Upper lobe of left lung (tissue), 6 donors: ENCODE results near the gene DNAJB12. TPM values are rescaled to one million over a fixed set of nuclear protein-coding genes. Genes with fewer than 3 reads are reported as not detected.
A peak's percentile ranks its signal among the peaks of the same experiment; 100 is the strongest.

ENCODE experiments used
- ATAC-seq, 2 donors: fragments of 200-7000 bp; cut with Tn5 transposase; one replicate each; pipeline ENCODE4 v1.9.1; 2022; ENCODE audit warnings: mild to moderate bottlenecking in 2 of 2, moderate library complexity in 2 of 2; ENCODE audit not compliant: low FRiP score in 2 of 2
- DNase-seq, 2 donors: peaks; one replicate each; pipeline ENCODE4 v3.0.0-alpha.2; 2019 to 2020
- H3K27ac ChIP-seq, 4 donors: fragments of 200-600 bp; sonication (generic); one replicate each; pipeline ENCODE4 v1.5.1; 2016 to 2019
- H3K27me3 ChIP-seq, 4 donors: fragments of 200-600 bp; sonication (generic); one replicate each; pipeline ENCODE4 v1.5.1; 2017 to 2019
- H3K36me3 ChIP-seq, 4 donors: fragments of 200-600 bp; sonication (generic); one replicate each; pipeline ENCODE4 v1.5.1; 2016 to 2019
- H3K4me1 ChIP-seq, 4 donors: fragments of 200-600 bp; sonication (generic); one replicate each; pipeline ENCODE4 v1.5.1; 2018 to 2019
- H3K4me3 ChIP-seq, 4 donors: fragments of 200-600 bp; sonication (generic); one replicate each; pipeline ENCODE4 v1.5.1; 2017 to 2019; ENCODE audit warnings: mild to moderate bottlenecking in 2 of 4, moderate library complexity in 1 of 4
- H3K9me3 ChIP-seq, 4 donors: fragments of 200-600 bp; sonication (generic); one replicate each; pipeline ENCODE4 v1.5.1; 2018 to 2019
- EP300 ChIP-seq, 4 donors: sonication (generic); formaldehyde crosslinking; IDR thresholded peaks; one replicate each; pipeline ENCODE4 v1.5.1; 2017; ENCODE audit warnings: antibody characterized with exemption in 4 of 4, control low read depth in 2 of 4
- POLR2A ChIP-seq, 4 donors: fragments of 450-650 bp; IDR thresholded peaks; one replicate each; pipeline ENCODE4 v1.5.1; 2016 to 2017; ENCODE audit warnings: antibody characterized with exemption in 4 of 4, mild to moderate bottlenecking in 2 of 4
- POLR2AphosphoS5 ChIP-seq, 2 donors: sonication (generic); formaldehyde crosslinking; IDR thresholded peaks; one replicate each; pipeline ENCODE4 v1.5.1; 2017; ENCODE audit warnings: antibody characterized with exemption in 2 of 2
- WGBS, 2 donors: methylation state at CpG; one replicate each; pipeline ENCODE4 v1.1.5; 2017 to 2018; 5-methylcytosine and 5-hydroxymethylcytosine counted together
- total RNA-seq, 6 donors: library from RNA; depleted of rRNA in 4 of 6; stranded (reverse); fragments of >200 nt in 4 of 6; gene quantifications; one replicate each; pipeline versions ENCODE4 v1.1.0 to v1.2.1, GENCODE V29; 2016 to 2021
- TF ChIP-seq, protein P1 (sequence below), 6 experiments: fragments of 450-650 bp in 4 of 6; fragments of 200-600 bp in 2 of 6; sonication (generic) in 2 of 6; IDR thresholded peaks; one replicate each; pipeline ENCODE4 v1.5.1; 2016 to 2019; ENCODE audit warnings: antibody characterized with exemption in 6 of 6
- donor health status: DM: no; HTN: no; CAD: no; lungs with moderate emphysema.
- donor health status: DM: no; HTN: yes; CAD: no; lungs with severe emphysema.

Gene DNAJB12
- total RNA-seq, 6 donors from 2014 or later = 24.4 to 81.7 (median 49.2) TPM

- WGBS, 2 donors = 82 to 83% methylated on average over 17 to 18 of the region's 18 CpGs
- H3K27me3 ChIP-seq = no peaks in the 10 kb centered on the region
- no peak for TF ChIP-seq EP300 (IDR thresholded peaks at IDR 0.05)
- TF ChIP-seq, protein P1, sequence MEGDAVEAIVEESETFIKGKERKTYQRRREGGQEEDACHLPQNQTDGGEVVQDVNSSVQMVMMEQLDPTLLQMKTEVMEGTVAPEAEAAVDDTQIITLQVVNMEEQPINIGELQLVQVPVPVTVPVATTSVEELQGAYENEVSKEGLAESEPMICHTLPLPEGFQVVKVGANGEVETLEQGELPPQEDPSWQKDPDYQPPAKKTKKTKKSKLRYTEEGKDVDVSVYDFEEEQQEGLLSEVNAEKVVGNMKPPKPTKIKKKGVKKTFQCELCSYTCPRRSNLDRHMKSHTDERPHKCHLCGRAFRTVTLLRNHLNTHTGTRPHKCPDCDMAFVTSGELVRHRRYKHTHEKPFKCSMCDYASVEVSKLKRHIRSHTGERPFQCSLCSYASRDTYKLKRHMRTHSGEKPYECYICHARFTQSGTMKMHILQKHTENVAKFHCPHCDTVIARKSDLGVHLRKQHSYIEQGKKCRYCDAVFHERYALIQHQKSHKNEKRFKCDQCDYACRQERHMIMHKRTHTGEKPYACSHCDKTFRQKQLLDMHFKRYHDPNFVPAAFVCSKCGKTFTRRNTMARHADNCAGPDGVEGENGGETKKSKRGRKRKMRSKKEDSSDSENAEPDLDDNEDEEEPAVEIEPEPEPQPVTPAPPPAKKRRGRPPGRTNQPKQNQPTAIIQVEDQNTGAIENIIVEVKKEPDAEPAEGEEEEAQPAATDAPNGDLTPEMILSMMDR (IDR thresholded peaks at IDR 0.05) = no peak
- TF ChIP-seq POLR2A (IDR thresholded peaks at IDR 0.05) = no peak
- TF ChIP-seq POLR2AphosphoS5 (IDR thresholded peaks at IDR 0.05) = no peak
- ATAC-seq (no peak), DNase-seq (no peak)
- H3K4me1 ChIP-seq = peaks cover 57 to 77% (median 73%) of the 10 kb centered on the region in 4 donors
- H3K36me3 ChIP-seq = peaks cover 4 to 65% (median 38%) of the 10 kb centered on the region in 4 donors
- no peaks in the 10 kb centered on the region for H3K9me3 ChIP-seq
- no peak overlapping the region for H3K4me3 ChIP-seq
- H3K27ac ChIP-seq = peak overlapping the region; percentile 86 to 95 (median 92)
Measured at GRCh38 chr10:72336259-72337038, 18.3 kb downstream of the DNAJB12 start.

- 56 to 59% methylated on average over 18 of the region's 20 CpGs for WGBS, 2 donors
- H3K4me3 ChIP-seq = no peak overlapping the region
- H3K36me3 ChIP-seq = peaks cover 4 to 57% (median 38%) of the 10 kb centered on the region in 4 donors
Measured at GRCh38 chr10:72335394-72336258, 19.1 kb downstream of the DNAJB12 start.

GRCh38 chr10:72334825-72335393, 19.8 kb downstream of the DNAJB12 start:
- Histone ChIP-seq H3K4me3 (no peak overlapping the region), H3K27me3 (no peaks in the 10 kb centered on the region), H3K36me3 (peaks cover 4 to 51% (median 35%) of the 10 kb centered on the region in 4 donors), H3K27ac (peak overlapping the region; percentile 86 to 95 (median 92)), H3K9me3 (no peaks in the 10 kb centered on the region), H3K4me1 (peaks cover 69 to 77% (median 72%) of the 10 kb centered on the region in 4 donors)
- TF ChIP-seq POLR2A (IDR thresholded peaks at IDR 0.05) (peak in 2 of 4 donors; percentile 17 to 35), POLR2AphosphoS5 (IDR thresholded peaks at IDR 0.05) (peak; percentile 95 to 98), EP300 (IDR thresholded peaks at IDR 0.05) (peak; percentile 57 to 98 (median 86))
- TF ChIP-seq, protein P1 (IDR thresholded peaks at IDR 0.05) = peak in 3 of 6 experiments; percentile 32 to 40 (median 40)
- DNase-seq = peak; percentile 91 to 92
- peak; percentile 74 to 77 for ATAC-seq
- WGBS, 2 donors = 33 to 42% methylated on average over 8 to 13 of the region's 16 CpGs

More at GRCh38 chr10:72335394-72336258, 19.1 kb downstream of the DNAJB12 start:
- ATAC-seq (peak in 1 of 2 donors; percentile 18), DNase-seq (peak in 1 of 2 donors; percentile 65)
- no peaks in the 10 kb centered on the region for H3K9me3 ChIP-seq
- peak overlapping the region; percentile 86 to 95 (median 92) for H3K27ac ChIP-seq
- no peaks in the 10 kb centered on the region for H3K27me3 ChIP-seq
- H3K4me1 ChIP-seq = peaks cover 63 to 77% (median 73%) of the 10 kb centered on the region in 4 donors
- peak; percentile 22 to 35 for TF ChIP-seq POLR2AphosphoS5 (IDR thresholded peaks at IDR 0.05)
- TF ChIP-seq EP300 (IDR thresholded peaks at IDR 0.05) = peak in 3 of 4 donors; percentile 2 to 15 (median 11)
- TF ChIP-seq, protein P1 (IDR thresholded peaks at IDR 0.05) = peak in 1 of 6 experiments; percentile 19
- TF ChIP-seq POLR2A (IDR thresholded peaks at IDR 0.05) = no peak

DNA sequence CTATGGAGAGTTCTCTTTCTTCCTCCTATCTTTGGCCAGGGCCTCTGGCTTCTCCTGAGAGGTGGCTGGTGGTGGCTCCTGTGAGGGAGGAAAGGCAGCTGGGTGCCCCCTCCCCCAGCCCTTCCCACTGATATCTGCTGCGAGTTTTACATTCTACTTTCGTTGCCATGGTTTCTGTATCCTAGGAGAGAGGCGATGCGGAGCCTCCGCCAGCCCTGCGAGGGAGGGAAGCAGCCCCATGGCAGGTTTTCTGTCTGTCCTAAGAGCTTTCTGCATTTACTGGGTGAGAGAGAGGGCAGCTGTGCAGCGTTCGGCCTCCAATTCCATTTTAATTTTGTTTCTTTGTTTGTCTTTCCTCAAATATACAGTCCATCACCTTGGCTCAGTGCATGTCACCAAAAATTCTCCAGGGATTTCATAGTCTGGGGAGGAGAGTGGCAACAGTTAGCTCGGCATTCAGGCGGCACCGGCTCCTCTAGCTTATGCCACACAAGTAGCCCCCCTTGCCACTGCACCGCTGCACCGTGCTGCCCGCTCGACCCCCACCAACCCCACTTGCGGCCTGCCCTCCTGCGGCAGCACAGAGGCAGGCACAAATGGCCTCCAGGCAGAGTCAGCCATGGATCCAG, 20.4 kb downstream of the DNAJB12 start:
- Histone ChIP-seq H3K4me3 (no peak overlapping the region), H3K9me3 (no peaks in the 10 kb centered on the region), H3K27ac (peak overlapping the region; percentile 86 to 95 (median 92)), H3K4me1 (peaks cover 75 to 81% (median 78%) of the 10 kb centered on the region in 4 donors), H3K36me3 (peaks cover 4 to 45% (median 29%) of the 10 kb centered on the region in 4 donors), H3K27me3 (no peaks in the 10 kb centered on the region)
- TF ChIP-seq POLR2AphosphoS5 (IDR thresholded peaks at IDR 0.05) (no peak), EP300 (IDR thresholded peaks at IDR 0.05) (no peak), POLR2A (IDR thresholded peaks at IDR 0.05) (no peak)
- TF ChIP-seq, protein P1 (IDR thresholded peaks at IDR 0.05) = no peak
- DNase-seq = no peak
- no peak for ATAC-seq
- WGBS, 2 donors = 66 to 78% methylated on average over 17 of the region's 17 CpGs
